GM12878 (cell line): ENCODE data around the gene YPEL3. TPM values are rescaled to one million over a fixed set of nuclear protein-coding genes. Genes with fewer than 3 reads are reported as not detected.

Experiments
- ATF2 ChIP-seq: IDR thresholded peaks from 2 replicates; pipeline ENCODE4 v1.6.1; 2012; ENCODE audit warnings: low read length, inconsistent platforms
- ATF3 ChIP-seq: IDR thresholded peaks from 2 replicates; pipeline ENCODE4 v1.6.1; 2011; ENCODE audit warnings: low read depth, mild to moderate bottlenecking, low read length, moderate library complexity, borderline replicate concordance; ENCODE audit errors: extremely low read depth
- BMI1 ChIP-seq: fragments of 450-650 bp; IDR thresholded peaks from 2 replicates; pipeline ENCODE4 v1.6.1; 2016; ENCODE audit warnings: mild to moderate bottlenecking, moderate library complexity, borderline replicate concordance
- CBX3 ChIP-seq: fragments of 200-600 bp; sonication (generic); IDR thresholded peaks from 2 replicates; pipeline ENCODE4 v1.6.1; 2016; ENCODE audit warnings: low read depth, borderline replicate concordance
- EED ChIP-seq: sonication (generic); IDR thresholded peaks from 2 replicates; pipeline ENCODE4 v1.6.1; 2016; ENCODE audit warnings: antibody characterized with exemption, low read depth
- MLLT1 ChIP-seq: fragments of 450-650 bp; IDR thresholded peaks from 2 replicates; pipeline ENCODE4 v1.6.1; 2016; ENCODE audit warnings: mild to moderate bottlenecking
- MTA2 ChIP-seq: fragments of 450-650 bp; IDR thresholded peaks from 2 replicates; pipeline ENCODE4 v1.6.1; 2016; ENCODE audit warnings: low read depth, mild to moderate bottlenecking, moderate library complexity
- NBN ChIP-seq: fragments of 450-650 bp; IDR thresholded peaks from 2 replicates; pipeline ENCODE4 v1.6.1; 2016
- NFIC ChIP-seq: IDR thresholded peaks from 2 replicates; pipeline ENCODE4 v1.6.1; 2012; ENCODE audit warnings: low read depth, mild to moderate bottlenecking, inconsistent platforms, low read length, moderate library complexity
- NKRF ChIP-seq: fragments of 450-650 bp; conservative IDR thresholded peaks from 2 replicates; pipeline ENCODE4 v1.6.1; 2017; ENCODE audit warnings: mild to moderate bottlenecking, moderate library complexity
- PRDM15 ChIP-seq: fragments of 450-650 bp; formaldehyde crosslinking; IDR thresholded peaks from 2 replicates; pipeline ENCODE4 v1.4.0; 2020; ENCODE audit warnings: mild to moderate bottlenecking, moderate library complexity
- RB1 ChIP-seq: fragments of 450-650 bp; formaldehyde crosslinking; IDR thresholded peaks from 2 replicates; pipeline ENCODE4 v1.6.1; 2017; ENCODE audit warnings: mild to moderate bottlenecking, borderline replicate concordance
- TARDBP ChIP-seq: IDR thresholded peaks from 2 replicates; pipeline ENCODE4 v1.6.1; 2016; ENCODE audit warnings: borderline replicate concordance
- WRNIP1 ChIP-seq: IDR thresholded peaks from 2 replicates; pipeline ENCODE4 v1.6.1; 2011; ENCODE audit warnings: low read depth, low read length, improper control_type of control experiment, borderline replicate concordance
- YBX1 ChIP-seq: fragments of 450-650 bp; IDR thresholded peaks from 2 replicates; pipeline ENCODE4 v1.6.1; 2016; ENCODE audit warnings: antibody characterized with exemption
- ZBTB4 ChIP-seq: fragments of 450-650 bp; formaldehyde crosslinking; IDR thresholded peaks from 2 replicates; pipeline ENCODE4 v1.4.0; 2022; ENCODE audit warnings: mild to moderate bottlenecking, moderate library complexity
- polyA plus RNA-seq, 11 experiments: library from polyadenylated mRNA; depleted of rRNA in 4 of 11; unstranded in 6 of 11; stranded (reverse) in 5 of 11; fragments of >200 nt; fragmentation: Nextera tagmentation in 4 of 11; fragmentation: Illumina TruSeq in 1 of 11; extraction: Ambion mirVana in 4 of 11; extraction: Trizol in 1 of 11; gene quantifications; 1 replicate in 1 of 11; 2 replicates in 10 of 11; pipeline versions ENCODE4 v1.2.1 to v1.2.3, GENCODE V29; 2011 to 2016; ENCODE audit warnings: inconsistent platforms in 2 of 11, missing spikeins in 2 of 11, low read depth in 1 of 11
- total RNA-seq, 4 experiments: library from RNA; depleted of rRNA in 3 of 4; stranded (reverse); fragments of >200 nt in 3 of 4; fragmentation: Illumina TruSeq in 1 of 4; extraction: Trizol in 1 of 4; gene quantifications; 2 replicates each; pipeline versions ENCODE4 v1.2.1 to v1.2.3, GENCODE V29; 2013 to 2021

Gene YPEL3
- total and polyA plus RNA-seq, 10 of the 15 experiments (the other 5 are each of a cell fraction or from before 2014, with no cell fraction given) = 1.3 to 22.0 (median 12.1) TPM

GRCh38 chr16:30063893-30064728 is 31.9 kb downstream of the YPEL3 start (continued):
- TF ChIP-seq NFIC (no peak), ATF3 (no peak), YBX1 (no peak), NKRF (0 out of 2 replicates have a peak, but pooled peaks have one; percentile 70), PRDM15 (CRISPR knock-in tag) (no peak), TARDBP (no peak), WRNIP1 (no peak), ZBTB4 (CRISPR knock-in tag) (no peak), BMI1 (no peak), MLLT1 (peak; percentile 57; the same call in 1 of the 2 replicates), RB1 (peak; percentile 26; the same call in 1 of the 2 replicates), CBX3 (no peak), NBN (peak; percentile 76), MTA2 (no peak), EED (no peak), ATF2 (no peak)
